ENCODE measurements around the gene CHST15. TPM values are rescaled to one million over a fixed set of nuclear protein-coding genes. Genes with fewer than 3 reads are reported as not detected.

CHST15 gene
- total and polyA plus RNA-seq, 2 of the 13 experiments (the other 11 are each of a cell fraction or from before 2014, with no cell fraction given), result 1.4 to 94.7 TPM

GRCh38 chr10:124059551-124059950 is 33.8 kb downstream of the CHST15 start:
- in situ Hi-C loops (cut with HindIII; ENCODE audit: extremely low pct_ligation_motif_present, low pct_unique_long_range_greater_than_20kb), result no loop called here
- 95% methylated on average over 12 of the region's 12 CpGs for WGBS (ENCODE audit: low lambda C conversion rate)
- CTCF ChIA-PET (ENCODE audit: low intra/inter-chr PET ratio, low total read pairs), result no interaction called here

More at GRCh38 chr10:124059551-124059950, 33.8 kb downstream of the CHST15 start:
- peaks cover 7 to 28% of the 10 kb centered on the region in 2 experiments for H3K36me3 ChIP-seq (replicated peaks in 1 of 2; ENCODE audit: control insufficient read depth in 1 of 2, insufficient read depth in 2 of 2, low read length in 2 of 2)
- no peak for ATAC-seq
- peaks cover 41% of the 10 kb centered on the region; the same call in 1 of the 2 replicates for H4K20me1 ChIP-seq (ENCODE audit: insufficient read depth, low read length)
- POLR2A ChIA-PET, result no interaction called here
- no peak overlapping the region for H2AFZ ChIP-seq (ENCODE audit: low read length)
- no peak for DNase-seq (ENCODE audit: low spot score)
- no peak overlapping the region for H3K27ac ChIP-seq (ENCODE audit: extremely low read length, insufficient read depth, low read length)
- no TSS peak for BruUV-seq (replicated peaks)
- no peak overlapping the region for H3K9ac ChIP-seq (ENCODE audit: insufficient read depth, low read depth, low read length)
- H3K27me3 ChIP-seq (ENCODE audit: control insufficient read depth in 1 of 2, insufficient read depth in 2 of 2, low read length in 2 of 2), result no peaks in the 10 kb centered on the region
- H3K9me3 ChIP-seq (ENCODE audit: low read length), result no peaks in the 10 kb centered on the region
- FAIRE-seq, result no peak
- no peak for TF ChIP-seq HNF1B (CRISPR knock-in tag; IDR thresholded peaks at IDR 0.05)
- TF ChIP-seq ZC3H13 (CRISPR knock-in tag; IDR thresholded peaks at IDR 0.05), result no peak
- TF ChIP-seq SMAD1 (CRISPR knock-in tag; IDR thresholded peaks at IDR 0.05; ENCODE audit: borderline replicate concordance, low read depth), result no peak
- no peak for TF ChIP-seq ZNF235 (CRISPR knock-in tag; IDR thresholded peaks at IDR 0.05; ENCODE audit: borderline replicate concordance)
- no peak for TF ChIP-seq CHD2 (IDR thresholded peaks at IDR 0.05; ENCODE audit: low read depth, low read length)
- TF ChIP-seq XBP1 (CRISPR knock-in tag; IDR thresholded peaks at IDR 0.05), result no peak
- no peak for TF ChIP-seq ETV5 (CRISPR knock-in tag; IDR thresholded peaks at IDR 0.05; ENCODE audit: borderline replicate concordance)
- TF ChIP-seq NR2F1 (CRISPR knock-in tag; IDR thresholded peaks at IDR 0.05), result no peak
- TF ChIP-seq KDM2A (CRISPR knock-in tag; IDR thresholded peaks at IDR 0.05; ENCODE audit: borderline replicate concordance, low read depth), result no peak
- no peak for TF ChIP-seq PRDM4 (CRISPR knock-in tag; IDR thresholded peaks at IDR 0.05; ENCODE audit: borderline replicate concordance)
- TF ChIP-seq HINFP (CRISPR knock-in tag; IDR thresholded peaks at IDR 0.05; ENCODE audit: low read depth), result no peak
- peaks cover 90% of the 10 kb centered on the region for H3K79me2 ChIP-seq (ENCODE audit: insufficient read depth, low read length)
- H3K4me2 ChIP-seq (ENCODE audit: low read depth, low read length), result no peak overlapping the region
- H3K4me1 ChIP-seq (ENCODE audit: insufficient read depth, low read length), result peaks cover 100% of the 10 kb centered on the region
- H3K4me3 ChIP-seq (replicated peaks in 1 of 3; ENCODE audit: insufficient read depth in 1 of 3, low read depth in 2 of 3, low read length in 3 of 3), result no peak overlapping the region
- intact Hi-C loops (cut with micrococcal nuclease; ENCODE audit: unreplicated experiment), result no loop called here

All from HepG2 (cell line).